Tibial artery (tissue), 4 donors: ENCODE measurements around the gene LYZL1.
A peak's percentile ranks its signal among the peaks of the same experiment; 100 is the strongest.
"Not testable (repeated sequence)": the region's sequence is repeated elsewhere in the genome, so short reads cannot be mapped to it uniquely, and the experiment has no call there.

Experiments
- DNase-seq, 2 donors: peaks; one replicate each; pipeline ENCODE4 v3.0.0-alpha.2; 2019
- H3K27ac ChIP-seq, 2 donors: fragments of 200-600 bp; sonication (generic) in 1 of 2; 1 replicate in 1 of 2; 2 replicates in 1 of 2; pipeline ENCODE4 v1.5.1; 2018 to 2019; ENCODE audit warnings: mild to moderate bottlenecking in 1 of 2
- H3K27me3 ChIP-seq, 2 donors: fragments of 200-600 bp; sonication (generic) in 1 of 2; one replicate each; pipeline versions ENCODE4 v1.5.1 to v1.6.0; 2016 to 2019
- H3K36me3 ChIP-seq, 3 donors: fragments of 200-600 bp; sonication (generic) in 2 of 3; one replicate each; pipeline ENCODE4 v1.5.1; 2016 to 2019; ENCODE audit warnings: mild to moderate bottlenecking in 2 of 3
- H3K4me1 ChIP-seq, 4 donors: fragments of 200-600 bp; sonication (generic) in 2 of 4; 1 replicate in 3 of 4; 2 replicates in 1 of 4; pipeline ENCODE4 v1.5.1; 2016 to 2019
- H3K4me3 ChIP-seq, 2 donors: fragments of 200-600 bp; sonication (generic) in 1 of 2; 1 replicate in 1 of 2; 2 replicates in 1 of 2; pipeline ENCODE4 v1.5.1; 2018 to 2019; ENCODE audit warnings: mild to moderate bottlenecking in 2 of 2
- H3K9me3 ChIP-seq, 3 donors: fragments of 200-600 bp; sonication (generic) in 1 of 3; one replicate each; pipeline ENCODE4 v1.5.1; 2016 to 2019
- CTCF ChIP-seq, 2 experiments: fragments of 200-600 bp in 1 of 2; fragments of 450-650 bp in 1 of 2; IDR thresholded peaks; one replicate each; pipeline ENCODE4 v1.5.1; 2017 to 2019; ENCODE audit warnings: antibody characterized with exemption in 2 of 2, mild to moderate bottlenecking in 1 of 2, moderate library complexity in 1 of 2
- intact Hi-C: fragments of 100-400 bp; cut with DNase I; formaldehyde crosslinking; loops from one replicate; pipeline ENCODE4 v1.15.0; 2023; ENCODE audit warnings: low total_unique reads

LYZL1 gene

GRCh38 chr10:29327746-29328102 lies 38.9 kb downstream of the LYZL1 start:
- Histone ChIP-seq H3K4me3 (no peak overlapping the region), H3K36me3 (no peaks in the 10 kb centered on the region), H3K27ac (no peak overlapping the region), H3K4me1 (peaks cover 0 to 7% (median 5%) of the 10 kb centered on the region in 4 donors), H3K9me3 (no peaks in the 10 kb centered on the region), H3K27me3 (no peaks in the 10 kb centered on the region)
- no peak for TF ChIP-seq CTCF (IDR thresholded peaks at IDR 0.05)
- intact Hi-C loops = no loop called here
- no peak for DNase-seq

- H3K9me3 ChIP-seq = no peaks in the 10 kb centered on the region
- H3K27ac ChIP-seq = no peak overlapping the region
- DNase-seq = peak in 1 of 2 donors; percentile 66
These were observed 40.1 kb downstream of the LYZL1 start for GRCh38 chr10:29328983-29329382.

GRCh38 chr10:29329420-29329819 lies 40.5 kb downstream of the LYZL1 start:
- no peak for TF ChIP-seq CTCF (IDR thresholded peaks at IDR 0.05)
- H3K4me3 ChIP-seq = no peak overlapping the region
- H3K27me3 ChIP-seq = no peaks in the 10 kb centered on the region
- DNase-seq = no peak
- no peak overlapping the region for H3K27ac ChIP-seq
- intact Hi-C loops = no loop called here
- H3K9me3 ChIP-seq = no peaks in the 10 kb centered on the region
- H3K4me1 ChIP-seq = peaks cover 0 to 6% (median 4%) of the 10 kb centered on the region in 4 donors
- no peaks in the 10 kb centered on the region for H3K36me3 ChIP-seq

More at GRCh38 chr10:29328983-29329382, 40.1 kb downstream of the LYZL1 start:
- intact Hi-C loops = no loop called here
- Histone ChIP-seq H3K4me1 (peaks cover 0 to 6% (median 4%) of the 10 kb centered on the region in 4 donors), H3K27me3 (no peaks in the 10 kb centered on the region), H3K4me3 (no peak overlapping the region), H3K36me3 (no peaks in the 10 kb centered on the region)
- no peak for TF ChIP-seq CTCF (IDR thresholded peaks at IDR 0.05)

- no peak overlapping the region for H3K27ac ChIP-seq
- no peak overlapping the region for H3K4me3 ChIP-seq
- no peak for TF ChIP-seq CTCF (IDR thresholded peaks at IDR 0.05)
- H3K36me3 ChIP-seq = no peaks in the 10 kb centered on the region
- DNase-seq = no peak
- peaks cover 0 to 6% (median 4%) of the 10 kb centered on the region in 4 donors for H3K4me1 ChIP-seq
- no peaks in the 10 kb centered on the region for H3K27me3 ChIP-seq
- no peaks in the 10 kb centered on the region for H3K9me3 ChIP-seq
- intact Hi-C loops = no loop called here
These were observed 43.3 kb downstream of the LYZL1 start for GRCh38 chr10:29332061-29332760.

- intact Hi-C loops = no loop called here
- Histone ChIP-seq H3K27me3 (no peaks in the 10 kb centered on the region), H3K4me3 (no peak overlapping the region), H3K4me1 (peaks cover 0 to 6% (median 4%) of the 10 kb centered on the region in 4 donors), H3K9me3 (no peaks in the 10 kb centered on the region), H3K36me3 (no peaks in the 10 kb centered on the region), H3K27ac (no peak overlapping the region)
- no peak for TF ChIP-seq CTCF (IDR thresholded peaks at IDR 0.05)
- DNase-seq = no peak
These were observed 43.9 kb downstream of the LYZL1 start for GRCh38 chr10:29332761-29333148.

GRCh38 chr10:29337526-29337925 lies 48.7 kb downstream of the LYZL1 start:
- H3K27me3 ChIP-seq, DNase-seq, intact Hi-C loops, H3K36me3 ChIP-seq, H3K4me3 ChIP-seq, H3K9me3 ChIP-seq, H3K27ac ChIP-seq, H3K4me1 ChIP-seq: not testable (repeated sequence)
